ENCODE results near the gene PRMT2.
"Not testable (repeated sequence)": the region's sequence is repeated elsewhere in the genome, so short reads cannot be mapped to it uniquely, and the experiment has no call there.

PRMT2 gene

GRCh38 chr21:46676542-46676941 is 41.1 kb downstream of the PRMT2 start:
- DNase-seq, result not testable (repeated sequence)

GRCh38 chr21:46681593-46681992 is 46.1 kb downstream of the PRMT2 start:
- DNase-seq, result not testable (repeated sequence)

GRCh38 chr21:46698652-46699051 is 63.2 kb downstream of the PRMT2 start:
- DNase-seq, result not testable (repeated sequence)

DNA sequence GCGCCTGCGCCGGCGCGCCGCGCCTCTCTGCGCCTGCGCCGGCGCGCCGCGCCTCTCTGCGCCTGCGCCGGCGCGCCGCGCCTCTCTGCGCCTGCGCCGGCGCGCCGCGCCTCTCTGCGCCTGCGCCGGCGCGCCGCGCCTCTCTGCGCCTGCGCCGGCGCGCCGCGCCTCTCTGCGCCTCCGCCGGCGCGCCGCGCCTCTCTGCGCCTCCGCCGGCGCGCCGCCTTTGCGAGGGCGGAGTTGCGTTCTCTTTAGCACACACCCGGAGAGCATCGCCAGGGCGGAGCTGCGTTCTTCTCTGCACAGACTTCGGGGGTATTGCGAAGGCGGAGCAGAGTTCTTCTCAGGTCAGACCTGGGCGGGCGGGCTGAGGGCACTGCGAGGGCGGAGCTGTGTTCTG is 63.6 kb downstream of the PRMT2 start:
- not testable (repeated sequence) for DNase-seq

All from OCI-M1 (cell line).